Lung (tissue), 12 donors: ENCODE measurements around the gene SWI5. TPM values are rescaled to one million over a fixed set of nuclear protein-coding genes. Genes with fewer than 3 reads are reported as not detected.
A peak's percentile ranks its signal among the peaks of the same experiment; 100 is the strongest.

Experiments
- ATAC-seq: fragments of 200-7000 bp; cut with Tn5 transposase; one replicate; pipeline ENCODE4 v1.9.1; 2020; ENCODE audit warnings: moderate number of reproducible peaks; ENCODE audit not compliant: insufficient read depth, low FRiP score
- DNase-seq, 3 donors: peaks; one replicate each; pipeline ENCODE4 v3.0.0-alpha.2; 2013 to 2017
- H3K27ac ChIP-seq, 2 donors: one replicate each; pipeline ENCODE4 v1.5.1; 2013; ENCODE audit warnings: mild to moderate bottlenecking in 2 of 2, moderate library complexity in 2 of 2, control low read depth in 1 of 2, inconsistent platforms in 1 of 2, low read depth in 1 of 2, low read length in 1 of 2
- H3K27me3 ChIP-seq, 3 donors: one replicate each; pipeline ENCODE4 v1.5.1; 2013; ENCODE audit warnings: low read length in 2 of 3; ENCODE audit not compliant: control insufficient read depth in 3 of 3, insufficient read depth in 3 of 3
- H3K36me3 ChIP-seq, 4 donors: one replicate each; pipeline ENCODE4 v1.5.1; 2013; ENCODE audit warnings: low read length in 4 of 4, mild to moderate bottlenecking in 1 of 4, moderate library complexity in 1 of 4; ENCODE audit not compliant: control insufficient read depth in 4 of 4, insufficient read depth in 4 of 4
- H3K4me1 ChIP-seq, 5 donors: one replicate each; pipeline ENCODE4 v1.5.1; 2013; ENCODE audit warnings: low read length in 5 of 5, mild to moderate bottlenecking in 2 of 5, moderate library complexity in 1 of 5; ENCODE audit not compliant: control insufficient read depth in 5 of 5, insufficient read depth in 5 of 5
- H3K4me3 ChIP-seq: one replicate; pipeline ENCODE4 v1.5.1; 2013; ENCODE audit warnings: mild to moderate bottlenecking, control low read depth, moderate library complexity
- H3K9ac ChIP-seq, 2 donors: one replicate each; pipeline ENCODE4 v1.5.1; 2013; ENCODE audit warnings: low read length in 2 of 2, control low read depth in 1 of 2; ENCODE audit not compliant: insufficient read depth in 1 of 2
- H3K9me3 ChIP-seq, 4 donors: one replicate each; pipeline ENCODE4 v1.5.1; 2013; ENCODE audit warnings: low read length in 3 of 4, mild to moderate bottlenecking in 1 of 4, moderate library complexity in 1 of 4; ENCODE audit not compliant: control insufficient read depth in 4 of 4, insufficient read depth in 3 of 4
- WGBS, 2 donors: extraction: QIAGEN DNeasy Blood & Tissue Kit; methylation state at CpG; one replicate each; pipeline ENCODE4 v1.1.7; 2013; 5-methylcytosine and 5-hydroxymethylcytosine counted together
- polyA plus RNA-seq, 2 donors: library from polyadenylated mRNA; stranded (reverse); fragments of 200-250 nt; gene quantifications; one replicate each; pipeline ENCODE4 v1.2.1, GENCODE V29; 2013
- total RNA-seq, 2 donors: library from RNA; depleted of rRNA in 1 of 2; stranded (reverse); fragments of >200 nt in 1 of 2; gene quantifications; one replicate each; pipeline ENCODE4 v1.2.1, GENCODE V29; 2014 to 2021
- TF ChIP-seq, protein P1 (sequence below): IDR thresholded peaks from 2 replicates; pipeline ENCODE4 v1.5.1; 2012; ENCODE audit warnings: mild to moderate bottlenecking; ENCODE audit errors: control extremely low read depth, extremely low read depth
- donor health status: control.
- donor health status: control.
- donor health status: Bipolar disorder and iron deficiency.
- donor health status: healthy.
- donor health status: DM: yes; HTN: yes; CAD: no.

The SWI5 gene
- total and polyA plus RNA-seq, 4 donors: 19.6 to 28.4 (median 23.2) TPM

- Histone ChIP-seq H3K4me3 (no peak overlapping the region), H3K27ac (no peak overlapping the region), H3K4me1 (peaks cover 0 to 16% (median 7%) of the 10 kb centered on the region in 5 donors), H3K9me3 (no peaks in the 10 kb centered on the region), H3K27me3 (no peaks in the 10 kb centered on the region), H3K9ac (no peak overlapping the region), H3K36me3 (peaks cover 3 to 23% (median 17%) of the 10 kb centered on the region in 4 donors)
- TF ChIP-seq, protein P1, sequence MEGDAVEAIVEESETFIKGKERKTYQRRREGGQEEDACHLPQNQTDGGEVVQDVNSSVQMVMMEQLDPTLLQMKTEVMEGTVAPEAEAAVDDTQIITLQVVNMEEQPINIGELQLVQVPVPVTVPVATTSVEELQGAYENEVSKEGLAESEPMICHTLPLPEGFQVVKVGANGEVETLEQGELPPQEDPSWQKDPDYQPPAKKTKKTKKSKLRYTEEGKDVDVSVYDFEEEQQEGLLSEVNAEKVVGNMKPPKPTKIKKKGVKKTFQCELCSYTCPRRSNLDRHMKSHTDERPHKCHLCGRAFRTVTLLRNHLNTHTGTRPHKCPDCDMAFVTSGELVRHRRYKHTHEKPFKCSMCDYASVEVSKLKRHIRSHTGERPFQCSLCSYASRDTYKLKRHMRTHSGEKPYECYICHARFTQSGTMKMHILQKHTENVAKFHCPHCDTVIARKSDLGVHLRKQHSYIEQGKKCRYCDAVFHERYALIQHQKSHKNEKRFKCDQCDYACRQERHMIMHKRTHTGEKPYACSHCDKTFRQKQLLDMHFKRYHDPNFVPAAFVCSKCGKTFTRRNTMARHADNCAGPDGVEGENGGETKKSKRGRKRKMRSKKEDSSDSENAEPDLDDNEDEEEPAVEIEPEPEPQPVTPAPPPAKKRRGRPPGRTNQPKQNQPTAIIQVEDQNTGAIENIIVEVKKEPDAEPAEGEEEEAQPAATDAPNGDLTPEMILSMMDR: no peak
- DNase-seq (no peak), ATAC-seq (no peak)
- WGBS, 2 donors: 95 to 96% methylated on average over 1 of the region's 1 CpG
Observed at GRCh38 chr9:128324401-128324800, 48.3 kb downstream of the SWI5 start.

DNA sequence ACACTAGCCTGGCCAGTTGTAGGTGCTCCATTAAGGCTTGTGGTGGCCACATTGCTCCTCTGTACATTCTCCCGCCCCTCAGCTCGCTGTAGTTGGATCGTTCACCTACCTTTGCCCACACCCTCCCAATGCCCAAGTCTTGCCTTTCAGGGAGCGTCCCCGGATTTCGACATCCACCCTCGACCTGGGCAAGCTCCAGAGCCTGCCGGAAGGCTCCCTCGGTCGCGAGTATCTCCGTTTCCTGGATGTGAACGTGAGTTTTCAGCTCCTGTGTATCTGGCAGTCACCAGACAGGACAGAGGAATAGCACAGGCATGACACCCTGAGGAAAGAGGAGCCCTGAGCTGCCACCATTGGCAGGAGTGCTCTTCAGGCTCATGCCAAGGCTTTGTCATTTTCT, 49.6 kb downstream of the SWI5 start:
- H3K27me3 ChIP-seq: no peaks in the 10 kb centered on the region
- ATAC-seq: no peak
- DNase-seq: no peak
- H3K27ac ChIP-seq: no peak overlapping the region
- peaks cover 3 to 21% (median 17%) of the 10 kb centered on the region in 4 donors for H3K36me3 ChIP-seq
- no peaks in the 10 kb centered on the region for H3K9me3 ChIP-seq
- H3K4me1 ChIP-seq: peaks cover 0 to 16% (median 7%) of the 10 kb centered on the region in 5 donors
- TF ChIP-seq, protein P1: no peak
- H3K4me3 ChIP-seq: no peak overlapping the region
- no peak overlapping the region for H3K9ac ChIP-seq
- WGBS, 2 donors: 77 to 83% methylated on average over 13 of the region's 13 CpGs

DNA sequence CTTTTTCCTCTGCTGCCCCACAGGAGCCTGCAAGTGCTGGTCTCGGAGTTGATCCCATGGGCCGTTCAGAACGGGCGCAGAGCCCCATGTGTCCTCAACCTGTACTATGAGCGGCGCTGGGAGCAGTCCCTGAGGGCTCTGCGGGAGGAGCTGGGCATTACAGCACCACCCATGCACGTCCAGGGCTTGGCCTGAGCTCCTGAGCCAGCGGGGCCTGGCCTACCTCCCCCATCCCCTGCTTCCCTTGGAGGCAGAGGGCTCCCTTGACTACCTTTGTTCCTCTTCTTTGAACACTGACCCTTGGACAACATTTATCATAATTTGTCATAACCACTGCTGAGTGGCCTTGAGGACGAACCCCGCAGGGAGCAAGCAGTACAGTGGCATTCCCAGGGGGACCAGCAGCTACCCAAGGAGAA, 57.4 kb downstream of the SWI5 start:
- Histone ChIP-seq H3K4me3 (no peak overlapping the region), H3K4me1 (no peaks in the 10 kb centered on the region), H3K27me3 (no peaks in the 10 kb centered on the region), H3K36me3 (peaks cover 2 to 20% (median 4%) of the 10 kb centered on the region in 4 donors), H3K9me3 (no peaks in the 10 kb centered on the region), H3K27ac (no peak overlapping the region), H3K9ac (no peak overlapping the region)
- ATAC-seq (no peak), DNase-seq (no peak)
- TF ChIP-seq, protein P1: no peak
- 89 to 95% methylated on average over 11 of the region's 11 CpGs for WGBS, 2 donors

GRCh38 chr9:128335161-128335560, 59.1 kb downstream of the SWI5 start:
- H3K4me1 ChIP-seq: no peaks in the 10 kb centered on the region
- no peaks in the 10 kb centered on the region for H3K9me3 ChIP-seq
- DNase-seq: peak; percentile 14 to 65 (median 41)
- no peaks in the 10 kb centered on the region for H3K27me3 ChIP-seq
- ATAC-seq: no peak
- peak overlapping the region in 1 of 2 donors; percentile 25 for H3K9ac ChIP-seq
- H3K4me3 ChIP-seq: no peak overlapping the region
- TF ChIP-seq, protein P1: no peak
- H3K36me3 ChIP-seq: peaks cover 0 to 20% (median 1%) of the 10 kb centered on the region in 4 donors
- no peak overlapping the region for H3K27ac ChIP-seq
- WGBS, 2 donors: 84 to 92% methylated on average over 7 of the region's 7 CpGs
